GM12873 (cell line): ENCODE results near the gene WDR89.

ENCODE experiments used
- CTCF ChIP-seq: IDR thresholded peaks from 2 replicates; pipeline ENCODE4 v1.5.1; 2012; ENCODE audit warnings: low read depth, mild to moderate bottlenecking, moderate library complexity, low read length, control low read depth; ENCODE audit not compliant: insufficient read depth; ENCODE audit errors: missing control alignments

WDR89 gene

DNA sequence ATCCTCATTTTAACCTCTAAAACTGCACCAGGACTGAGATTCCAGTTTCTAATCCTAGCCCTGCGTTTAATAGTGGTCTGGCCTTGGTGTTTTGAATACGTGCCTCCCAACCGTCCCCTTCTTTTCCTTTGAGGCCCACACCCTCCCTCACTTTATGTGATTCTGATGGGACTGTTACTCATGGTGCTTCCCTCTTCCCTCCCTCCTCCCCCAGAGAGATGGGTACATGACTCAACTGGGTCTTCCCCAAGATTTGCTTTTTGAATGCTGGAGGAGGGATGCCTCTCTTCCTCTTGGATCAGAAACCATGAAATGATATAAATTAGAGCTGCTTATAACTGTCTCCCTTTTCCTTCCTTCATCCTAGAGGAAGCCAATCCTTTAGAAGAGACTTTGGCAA is 90.3 kb downstream of the WDR89 start:
- no peak for TF ChIP-seq CTCF

DNA sequence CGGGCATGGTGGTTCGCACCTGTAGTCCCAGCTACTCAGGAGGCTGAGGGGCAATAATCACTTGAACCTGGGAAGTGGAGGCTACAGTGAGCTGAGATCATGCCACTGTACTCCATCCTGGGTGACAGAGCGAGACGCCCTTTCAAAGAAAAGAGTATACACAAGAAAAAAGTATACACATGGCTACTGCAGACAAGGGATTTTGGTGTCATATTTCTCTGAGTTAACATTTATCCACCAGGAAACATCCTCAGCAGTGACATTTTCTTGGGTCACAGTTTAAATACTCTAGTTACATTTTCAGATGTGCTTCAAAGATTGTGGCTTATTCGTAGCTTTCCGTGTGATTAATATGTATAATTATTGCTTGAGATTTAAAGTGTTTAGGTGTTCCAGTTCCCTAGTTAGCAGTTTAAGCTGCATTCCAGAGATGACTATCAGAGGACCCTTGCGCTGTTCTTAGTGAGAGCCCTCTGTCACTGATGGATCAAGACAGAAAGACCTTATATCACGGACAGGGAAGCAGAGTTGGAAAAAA is 93.8 kb downstream of the WDR89 start:
- no peak for TF ChIP-seq CTCF
